Measurements from ENCODE around the gene ZFHX3. TPM values are rescaled to one million over a fixed set of nuclear protein-coding genes. Genes with fewer than 3 reads are reported as not detected.

ZFHX3 gene
- total and polyA plus RNA-seq, 2 of the 8 experiments (the other 6 are each of a cell fraction or from before 2014, with no cell fraction given), result 0.08 to 0.99 TPM

GRCh38 chr16:73046849-73047214 is 1.1 kb downstream of the ZFHX3 start:
- H4K5ac ChIP-seq (ENCODE audit: insufficient read length, low read depth, low read length), result no peak overlapping the region
- no peaks in the 10 kb centered on the region for H3K79me2 ChIP-seq (ENCODE audit: control insufficient read depth in 1 of 2, insufficient read depth in 2 of 2, low read length in 2 of 2)
- no peak overlapping the region for H4K91ac ChIP-seq (replicated peaks; ENCODE audit: insufficient read length, low read length)
- H3K9me3 ChIP-seq (ENCODE audit: insufficient read depth in 2 of 2, low read depth in 1 of 2, low read length in 1 of 2), result no peaks in the 10 kb centered on the region
- no peaks in the 10 kb centered on the region for H3K36me3 ChIP-seq (ENCODE audit: control insufficient read depth in 2 of 4, insufficient read depth in 4 of 4, low read length in 3 of 4)
- no peak overlapping the region for H3K14ac ChIP-seq (ENCODE audit: insufficient read length)
- H3K23me2 ChIP-seq (ENCODE audit: low read depth, low read length), result peaks cover 11% of the 10 kb centered on the region; the same call in 1 of the 2 replicates
- DNase-seq (ENCODE audit: low read depth in 1 of 2, low spot score in 2 of 2) (no peak), FAIRE-seq (no peak)
- H4K8ac ChIP-seq (ENCODE audit: extremely low read depth, insufficient read depth, low read length), result no peak overlapping the region
- POLR2A ChIA-PET (ENCODE audit: partially characterized antibody), result interaction anchor here (0.6 to 1.7 kb wide), 4 partner anchors 9 to 1120 kb away, joined by 3 to 10 read pairs (median 4); no protein-coding TSS in a partner anchor
- peak overlapping the region; percentile 55; the same call in 1 of the 2 replicates for H2BK15ac ChIP-seq (ENCODE audit: low read length)
- H3K23ac ChIP-seq (ENCODE audit: insufficient read length), result no peak overlapping the region
- 7% methylated on average over 4 of the region's 4 CpGs; no CpG with 5 or more reads in 1 of the 2 experiments for WGBS, 2 experiments (ENCODE audit: extremely low coverage in 1 of 2, insufficient coverage in 1 of 2, insufficient read length in 1 of 2, insufficient replicate concordance in 2 of 2, low coverage in 1 of 2, low lambda C conversion rate in 2 of 2, missing lambda C conversion rate in 1 of 2)
- H2AK5ac ChIP-seq (ENCODE audit: low read depth, low read length), result no peak overlapping the region
- no peak overlapping the region for H2BK120ac ChIP-seq (replicated peaks; ENCODE audit: low read depth, low read length)
- no peak overlapping the region for H2BK5ac ChIP-seq (ENCODE audit: low read depth, low read length)
- peak overlapping the region; percentile 64 for H2BK12ac ChIP-seq (ENCODE audit: low read depth, low read length)
- H3K18ac ChIP-seq (ENCODE audit: extremely low read depth, low read length), result no peak overlapping the region
- no peak overlapping the region for H2AFZ ChIP-seq (ENCODE audit: low read length)
- H3K4me2 ChIP-seq (ENCODE audit: insufficient read depth in 1 of 2, low read depth in 2 of 2, low read length in 2 of 2), result peak overlapping the region; percentile 25 to 73; a peak in 1 of 4 replicates
- no peak overlapping the region for H2BK20ac ChIP-seq (ENCODE audit: low read length)
- H3K4me1 ChIP-seq (replicated peaks in 1 of 4; ENCODE audit: control insufficient read depth in 3 of 4, insufficient read depth in 4 of 4, low read length in 3 of 4), result peaks cover 10 to 35% (median 29%) of the 10 kb centered on the region in 4 experiments
- H3K4me3 ChIP-seq (ENCODE audit: extremely low read depth in 1 of 4, insufficient read depth in 2 of 4, low read depth in 3 of 4, low read length in 4 of 4), result peak overlapping the region in 1 of 4 experiments; percentile 66; a peak in 2 of 8 replicates
- no peaks in the 10 kb centered on the region for H3K79me1 ChIP-seq (ENCODE audit: low read depth, low read length)
- H3K56ac ChIP-seq (replicated peaks; ENCODE audit: insufficient read length, low read depth, low read length), result no peak overlapping the region
- H4K20me1 ChIP-seq (replicated peaks in 1 of 2; ENCODE audit: control insufficient read depth in 1 of 2, insufficient read depth in 2 of 2, low read length in 2 of 2), result peaks cover 19 to 25% of the 10 kb centered on the region in 2 experiments
- H3K4ac ChIP-seq (replicated peaks; ENCODE audit: insufficient read length, low read depth, low read length), result no peak overlapping the region
- H3K9ac ChIP-seq (replicated peaks in 1 of 4; ENCODE audit: extremely low read depth in 1 of 4, low read depth in 3 of 4, low read length in 3 of 4), result no peak overlapping the region
- H3K27ac ChIP-seq (ENCODE audit: low read depth, low read length), result no peak overlapping the region
- peaks cover 74 to 98% (median 95%) of the 10 kb centered on the region in 4 experiments for H3K27me3 ChIP-seq (replicated peaks in 1 of 4; ENCODE audit: control insufficient read depth in 3 of 4, extremely low read depth in 1 of 4, insufficient read depth in 3 of 4, low read length in 3 of 4)
- CTCF ChIA-PET (ENCODE audit: partially characterized antibody), result interaction anchor here (0.6 to 5.7 kb wide), 8 partner anchors 8 to 988 kb away, joined by 3 to 24 read pairs (median 4); no protein-coding TSS in a partner anchor
- no peak for TF ChIP-seq CREB1 (IDR thresholded peaks at IDR 0.05)
- no peak for TF ChIP-seq JUND (IDR thresholded peaks at IDR 0.05; ENCODE audit: low read length)
- no peak for TF ChIP-seq TCF12 (IDR thresholded peaks at IDR 0.05; ENCODE audit: low read depth, low read length)
- no peak for TF ChIP-seq KDM1A (IDR thresholded peaks at IDR 0.05; ENCODE audit: borderline replicate concordance, low read length)
- no peak for TF ChIP-seq RAD21 (IDR thresholded peaks at IDR 0.05 in 1 of 2, conservative IDR thresholded peaks at IDR 0.05 in 1 of 2; ENCODE audit: low read depth in 2 of 2, low read length in 2 of 2)
- TF ChIP-seq CEBPB (IDR thresholded peaks at IDR 0.05; ENCODE audit: low read depth, low read length), result no peak
